GM18520 (cell line): Measurements from ENCODE around the gene PLK5.
"Not testable (repeated sequence)": the region's sequence is repeated elsewhere in the genome, so short reads cannot be mapped to it uniquely, and the experiment has no call there.

ENCODE experiments used
- ATAC-seq: cut with Tn5 transposase; IDR thresholded peaks from one replicate; pipeline ENCODE4 v1.9.1; 2021; ENCODE audit not compliant: unreplicated experiment

Gene PLK5

GRCh38 chr19:1491114-1491848 lies 32.6 kb upstream of the PLK5 start, which contains the start of gene REEP6:
Gene REEP6, plus strand, starts transcription at chr19:1491181. Its CDS starts 89 bp downstream, at chr19:1491270.
- ATAC-seq, result no peak

GRCh38 chr19:1491849-1492170 lies 32.1 kb upstream of the PLK5 start:
- ATAC-seq, result no peak

- ATAC-seq, result no peak
Observed at GRCh38 chr19:1492474-1493006, 31.3 kb upstream of the PLK5 start.

- ATAC-seq, result no peak
Observed at GRCh38 chr19:1494115-1494815, 29.6 kb upstream of the PLK5 start.

GRCh38 chr19:1495051-1495798 lies 28.7 kb upstream of the PLK5 start:
- no peak for ATAC-seq

- ATAC-seq, result no peak
Observed at GRCh38 chr19:1495799-1496713, 27.8 kb upstream of the PLK5 start.

GRCh38 chr19:1496714-1497577 lies 26.9 kb upstream of the PLK5 start:
- no peak for ATAC-seq

- no peak for ATAC-seq
Observed at GRCh38 chr19:1497578-1498235, 26.2 kb upstream of the PLK5 start.

GRCh38 chr19:1499231-1499630 lies 24.6 kb upstream of the PLK5 start:
- not testable (repeated sequence) for ATAC-seq

- no peak for ATAC-seq
Observed at GRCh38 chr19:1501200-1501595, 22.7 kb upstream of the PLK5 start.

GRCh38 chr19:1502433-1503088 lies 21.3 kb upstream of the PLK5 start:
- ATAC-seq, result no peak

GRCh38 chr19:1503089-1503924 lies 20.6 kb upstream of the PLK5 start:
- no peak for ATAC-seq

- ATAC-seq, result no peak
Observed at GRCh38 chr19:1503925-1504773, 19.7 kb upstream of the PLK5 start.

- ATAC-seq, result no peak
Observed at GRCh38 chr19:1505012-1505411, 18.9 kb upstream of the PLK5 start.

GRCh38 chr19:1505991-1506881 lies 17.6 kb upstream of the PLK5 start:
- ATAC-seq, result no peak

GRCh38 chr19:1507192-1507660 lies 16.7 kb upstream of the PLK5 start:
- no peak for ATAC-seq
